SJSA1 (cell line): ENCODE results near the gene WFDC12. TPM values are rescaled to one million over a fixed set of nuclear protein-coding genes. Genes with fewer than 3 reads are reported as not detected.

ENCODE experiments used
- total RNA-seq: library from RNA; depleted of rRNA; stranded (reverse); fragments of >200 nt; shearing (Covaris generic); gene quantifications from 2 replicates; pipeline ENCODE4 v1.2.3, GENCODE V29; 2014; rRNA removed

The WFDC12 gene
- total RNA-seq, 1 experiment from 2014 or later = not detected

Other genes with a start within 250 kb of the WFDC12 start
- 84.0 and 95.5 TPM in 2 replicates for gene YWHAB, start 238.8 kb downstream of the WFDC12 start, total RNA-seq
- 3.9 and 4.8 TPM in 2 replicates for gene PABPC1L, start 214.4 kb downstream of the WFDC12 start, total RNA-seq
- gene TOMM34, start 164.1 kb downstream of the WFDC12 start, total RNA-seq = 20.3 and 33.7 TPM in 2 replicates
- 12.6 and 19.5 TPM in 2 replicates for gene STK4, start 158.0 kb downstream of the WFDC12 start, total RNA-seq
- gene KCNS1, start 23.3 kb downstream of the WFDC12 start, total RNA-seq = not detected in 2 replicates
- not detected in 2 replicates for gene WFDC5, start 9.3 kb downstream of the WFDC12 start, total RNA-seq
- not detected in 2 replicates for gene PI3, start 50.4 kb upstream of the WFDC12 start, total RNA-seq
- gene SEMG1, start 82.6 kb upstream of the WFDC12 start, total RNA-seq = not detected in 2 replicates
- not detected in 2 replicates for gene SEMG2, start 96.9 kb upstream of the WFDC12 start, total RNA-seq
- gene SLPI, start 130.1 kb upstream of the WFDC12 start, total RNA-seq = not detected in 2 replicates
- gene RBPJL, start 182.4 kb upstream of the WFDC12 start, total RNA-seq = not detected in 2 replicates
- gene MATN4, start 183.8 kb upstream of the WFDC12 start, total RNA-seq = 0.50 TPM in 1 of 2 replicates, not detected in the other
- 105 and 107 TPM in 2 replicates for gene SDC4, start 224.0 kb upstream of the WFDC12 start, total RNA-seq
- 7.3 and 18.4 TPM in 2 replicates for gene SYS1, start 238.7 kb upstream of the WFDC12 start, total RNA-seq